Measurements from ENCODE around the gene SLAMF6. TPM values are rescaled to one million over a fixed set of nuclear protein-coding genes. Genes with fewer than 3 reads are reported as not detected.

SLAMF6 gene
- total and polyA plus RNA-seq, 10 of the 15 experiments (the other 5 are each of a cell fraction or from before 2014, with no cell fraction given) = 20.5 to 89.6 (median 36.5) TPM

- TF ChIP-seq BCL3 (IDR thresholded peaks at IDR 0.05; ENCODE audit: borderline replicate concordance, insufficient read depth, low read depth, low read length, poor library complexity, severe bottlenecking) (peak; percentile 100), CBFB (IDR thresholded peaks at IDR 0.05; ENCODE audit: low read depth) (no peak)
These were observed 25.1 kb upstream of the SLAMF6 start (continued) for GRCh38 chr1:160548183-160548582.

- FAIRE-seq (no peak), ATAC-seq (no peak), DNase-seq (ENCODE audit: low read depth, low spot score) (no peak)
- Histone ChIP-seq H3K4me3 (no peak overlapping the region), H2AFZ (ENCODE audit: control insufficient read depth, low read depth, low read length) (no peak overlapping the region; the same call in 1 of the 2 replicates), H3K27me3 (replicated peaks in 1 of 2; ENCODE audit: control insufficient read depth in 2 of 2, insufficient read depth in 2 of 2, low read length in 1 of 2) (no peaks in the 10 kb centered on the region), H3K79me2 (ENCODE audit: control insufficient read depth, insufficient read depth, low read length) (no peaks in the 10 kb centered on the region), H4K20me1 (ENCODE audit: control insufficient read depth, insufficient read depth) (no peaks in the 10 kb centered on the region), H3K9me3 (replicated peaks; ENCODE audit: control insufficient read depth, insufficient read depth, low read length) (no peaks in the 10 kb centered on the region), H3K36me3 (ENCODE audit: control insufficient read depth in 2 of 2, insufficient read depth in 2 of 2, low read length in 1 of 2) (peaks cover 2 to 19% of the 10 kb centered on the region in 2 experiments; a peak in 2 of 4 replicates), H3K27ac (ENCODE audit: control insufficient read depth, insufficient read depth) (peak overlapping the region; percentile 98), H3K9ac (ENCODE audit: control insufficient read depth, insufficient read depth, low read length) (peak overlapping the region; percentile 62; the same call in 1 of the 2 replicates), H3K4me2 (ENCODE audit: control insufficient read depth, insufficient read depth) (peak overlapping the region; percentile 3; the same call in 1 of the 2 replicates), H3K4me1 (ENCODE audit: control insufficient read depth, insufficient read depth, low read length) (peaks cover 55% of the 10 kb centered on the region)
- CTCF ChIA-PET = interaction anchor here (1.0 to 19.8 kb wide), 6 partner anchors 8 to 193 kb away, joined by 3 to 355 read pairs (median 70); partner anchors contain the start of gene CD84
- POLR2A ChIA-PET = interaction anchor here (0.6 to 4.5 kb wide), 15 partner anchors 8 to 117 kb away, joined by 3 to 76 read pairs (median 7); partner anchors contain the start of genes CD84 and SLAMF6
- RAD21 ChIA-PET (ENCODE audit: unreplicated experiment) = interaction anchor here (0.8 to 17.2 kb wide), 21 partner anchors 7 to 196 kb away, joined by 3 to 292 read pairs (median 9); partner anchors contain the start of genes CD84, SLAMF1 and SLAMF6
- in situ Hi-C loops (cut with MboI) (loop anchor here (5.0 kb wide), 2 partner anchors 60 to 115 kb away; no protein-coding TSS in a partner anchor), intact Hi-C loops (cut with micrococcal nuclease; ENCODE audit: unreplicated experiment) (loop anchor here (5.0 kb wide), 1 partner anchor 95 kb away; no protein-coding TSS in a partner anchor)
- BruUV-seq (replicated peaks) = no TSS peak
- TF ChIP-seq PAX5 (IDR thresholded peaks at IDR 0.05; ENCODE audit: borderline replicate concordance, low read depth, low read length) (peak; percentile 49; the same call in 1 of the 2 replicates), SMAD5 (IDR thresholded peaks at IDR 0.05; ENCODE audit: low read depth) (0 out of 2 replicates have a peak, but pooled peaks have one; percentile 20), CHD1 (IDR thresholded peaks at IDR 0.05; ENCODE audit: low read depth, low read length) (no peak), SP1 (IDR thresholded peaks at IDR 0.05; ENCODE audit: low read depth, low read length) (no peak), RELA (IDR thresholded peaks at IDR 0.05; ENCODE audit: borderline replicate concordance, partially characterized antibody) (peak; percentile 17)
- SMC1A ChIA-PET (ENCODE audit: uncharacterized antibody, unreplicated experiment) = interaction anchor here (0.8 to 23.5 kb wide), 17 partner anchors 8 to 171 kb away, joined by 3 to 735 read pairs (median 6); partner anchors contain the start of genes CD84, SLAMF1 and SLAMF6
- 4% methylated on average over 4 of the region's 4 CpGs for WGBS (ENCODE audit: insufficient coverage, insufficient replicate concordance, low lambda C conversion rate, missing lambda C conversion rate)
These were observed 24.4 kb upstream of the SLAMF6 start for GRCh38 chr1:160547422-160547821.
